H7 (cell line): ENCODE measurements around the gene EGFL6. TPM values are rescaled to one million over a fixed set of nuclear protein-coding genes. Genes with fewer than 3 reads are reported as not detected.
"Not testable (repeated sequence)": the region's sequence is repeated elsewhere in the genome, so short reads cannot be mapped to it uniquely, and the experiment has no call there.

Experiments used
- DNase-seq: peaks from one replicate; pipeline ENCODE4 v3.0.0; 2012
- H3K27me3 ChIP-seq: 2 replicates; pipeline ENCODE4 v1.6.0; 2011; ENCODE audit warnings: mild to moderate bottlenecking, low read length; ENCODE audit not compliant: control insufficient read depth, insufficient read depth
- H3K36me3 ChIP-seq: replicated peaks from 2 replicates; pipeline ENCODE4 v1.5.1; 2011; ENCODE audit warnings: low read length; ENCODE audit not compliant: control insufficient read depth, insufficient read depth
- H3K4me3 ChIP-seq: 2 replicates; pipeline ENCODE4 v1.5.1; 2011; ENCODE audit warnings: low read depth, mild to moderate bottlenecking, control low read depth, low read length, moderate library complexity; ENCODE audit not compliant: insufficient read depth
- total RNA-seq: library from RNA; depleted of rRNA; stranded (reverse); fragments of >200 nt; shearing (Covaris generic); gene quantifications from 2 replicates; pipeline ENCODE4 v1.2.3, GENCODE V29; 2014; rRNA removed

Gene EGFL6
- total RNA-seq, 1 experiment from 2014 or later = 0.24 TPM

GRCh38 chrX:13676885-13677284 lies 107.5 kb downstream of the EGFL6 start:
- H3K27me3 ChIP-seq = no peaks in the 10 kb centered on the region
- H3K4me3 ChIP-seq = no peak overlapping the region
- DNase-seq = no peak
- H3K36me3 ChIP-seq = no peaks in the 10 kb centered on the region

DNA sequence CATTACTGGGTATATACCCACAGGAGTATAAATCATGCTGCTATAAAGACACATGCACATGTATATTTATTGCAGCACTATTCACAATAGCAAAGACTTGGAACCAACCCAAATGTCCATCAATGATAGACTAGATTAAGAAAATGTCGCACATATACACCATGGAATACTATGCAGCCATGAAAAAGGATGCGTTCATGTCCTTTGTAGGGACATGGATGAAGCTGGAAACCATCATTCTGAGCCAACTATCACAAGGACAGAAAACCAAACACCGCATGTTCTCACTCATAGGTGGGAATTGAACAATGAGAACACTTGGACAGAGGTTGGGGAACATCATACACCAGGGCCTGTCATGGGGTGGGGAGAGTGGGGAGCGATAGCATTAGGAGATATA lies 110.3 kb downstream of the EGFL6 start:
- H3K4me3 ChIP-seq, DNase-seq, H3K36me3 ChIP-seq, H3K27me3 ChIP-seq: not testable (repeated sequence)

- Histone ChIP-seq H3K27me3 (no peaks in the 10 kb centered on the region), H3K4me3 (no peak overlapping the region), H3K36me3 (no peaks in the 10 kb centered on the region)
- DNase-seq = no peak
Measured at GRCh38 chrX:13681595-13681994, 112.2 kb downstream of the EGFL6 start.

Other genes with a start within 250 kb of the EGFL6 start
- not detected in 2 replicates for gene ATXN3L, start 249.5 kb upstream of the EGFL6 start, total RNA-seq
- gene TCEANC, start 83.5 kb downstream of the EGFL6 start, total RNA-seq = 5.0 and 6.7 TPM in 2 replicates
- gene RAB9A, start 119.5 kb downstream of the EGFL6 start, total RNA-seq = 74.6 and 82.6 TPM in 2 replicates
- 22.2 and 23.0 TPM in 2 replicates for gene TRAPPC2, start 165.0 kb downstream of the EGFL6 start, total RNA-seq
- gene OFD1, start 165.1 kb downstream of the EGFL6 start, total RNA-seq = 13.9 and 22.9 TPM in 2 replicates
- 205 and 225 TPM in 2 replicates for gene GPM6B, start 247.5 kb downstream of the EGFL6 start, total RNA-seq